ENCODE measurements around the gene ADAM11.

Gene ADAM11

DNA sequence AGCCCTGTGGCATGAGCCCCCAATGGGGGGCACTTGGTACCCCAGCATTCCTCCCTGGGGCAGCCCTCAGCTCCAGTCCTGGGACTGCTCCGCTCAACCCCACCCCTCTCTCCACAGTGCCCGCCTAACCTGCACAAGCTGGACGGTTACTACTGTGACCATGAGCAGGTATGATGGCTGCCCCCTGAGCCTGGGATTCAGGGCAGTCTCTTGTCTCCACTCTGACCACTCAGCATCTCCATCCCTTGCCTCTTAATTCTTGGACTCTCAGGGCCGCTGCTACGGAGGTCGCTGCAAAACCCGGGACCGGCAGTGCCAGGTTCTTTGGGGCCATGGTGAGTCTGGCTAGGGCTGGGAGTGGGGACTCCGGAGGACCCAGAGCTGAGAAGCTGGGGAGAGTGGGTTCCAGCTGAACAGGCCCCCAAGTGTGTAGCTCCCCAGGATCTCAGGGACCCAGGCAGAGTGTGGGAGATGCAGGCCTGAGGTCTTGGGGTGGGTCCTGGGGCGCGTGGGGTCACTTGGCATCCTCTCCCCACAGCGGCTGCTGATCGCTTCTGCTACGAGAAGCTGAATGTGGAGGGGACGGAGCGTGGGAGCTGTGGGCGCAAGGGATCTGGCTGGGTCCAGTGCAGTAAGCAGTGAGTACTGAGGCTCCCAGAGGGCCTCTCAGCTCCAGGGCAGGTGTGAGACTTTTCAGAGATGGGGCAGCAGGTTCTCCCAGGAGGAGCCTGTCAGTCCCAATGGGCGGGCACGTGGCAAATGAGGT, 18.0 kb downstream of the ADAM11 start:
- no peak for DNase-seq

DNA sequence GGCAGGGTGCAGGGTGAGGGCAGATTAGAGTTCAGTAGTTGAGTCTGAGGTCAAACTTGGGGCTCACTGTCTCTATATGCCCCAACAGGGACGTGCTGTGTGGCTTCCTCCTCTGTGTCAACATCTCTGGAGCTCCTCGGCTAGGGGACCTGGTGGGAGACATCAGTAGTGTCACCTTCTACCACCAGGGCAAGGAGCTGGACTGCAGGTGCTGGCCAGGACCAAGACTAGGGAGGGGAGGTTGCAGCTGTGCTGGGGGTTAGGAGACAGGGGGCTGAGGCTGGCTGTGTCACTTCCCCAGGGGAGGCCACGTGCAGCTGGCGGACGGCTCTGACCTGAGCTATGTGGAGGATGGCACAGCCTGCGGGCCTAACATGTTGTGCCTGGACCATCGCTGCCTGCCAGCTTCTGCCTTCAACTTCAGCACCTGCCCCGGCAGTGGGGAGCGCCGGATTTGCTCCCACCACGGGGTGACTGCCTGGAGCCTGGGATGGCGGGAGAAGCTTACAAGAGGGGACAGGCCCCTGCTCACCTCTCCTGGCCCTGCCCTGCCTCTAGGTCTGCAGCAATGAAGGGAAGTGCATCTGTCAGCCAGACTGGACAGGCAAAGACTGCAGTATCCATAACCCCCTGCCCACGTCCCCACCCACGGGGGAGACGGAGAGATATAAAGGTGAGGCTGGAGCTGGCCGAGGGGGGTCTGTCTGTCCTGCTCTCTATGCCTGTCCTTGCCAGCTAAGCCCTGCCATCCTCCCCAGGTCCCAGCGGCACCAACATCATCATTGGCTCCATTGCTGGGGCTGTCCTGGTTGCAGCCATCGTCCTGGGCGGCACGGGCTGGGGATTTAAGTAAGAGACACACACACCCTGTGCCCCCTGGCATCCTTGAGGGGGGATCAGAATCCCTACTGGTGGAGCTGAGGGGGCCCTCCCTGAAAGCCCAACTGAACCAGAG, 18.9 kb downstream of the ADAM11 start:
- no peak for DNase-seq

DNA sequence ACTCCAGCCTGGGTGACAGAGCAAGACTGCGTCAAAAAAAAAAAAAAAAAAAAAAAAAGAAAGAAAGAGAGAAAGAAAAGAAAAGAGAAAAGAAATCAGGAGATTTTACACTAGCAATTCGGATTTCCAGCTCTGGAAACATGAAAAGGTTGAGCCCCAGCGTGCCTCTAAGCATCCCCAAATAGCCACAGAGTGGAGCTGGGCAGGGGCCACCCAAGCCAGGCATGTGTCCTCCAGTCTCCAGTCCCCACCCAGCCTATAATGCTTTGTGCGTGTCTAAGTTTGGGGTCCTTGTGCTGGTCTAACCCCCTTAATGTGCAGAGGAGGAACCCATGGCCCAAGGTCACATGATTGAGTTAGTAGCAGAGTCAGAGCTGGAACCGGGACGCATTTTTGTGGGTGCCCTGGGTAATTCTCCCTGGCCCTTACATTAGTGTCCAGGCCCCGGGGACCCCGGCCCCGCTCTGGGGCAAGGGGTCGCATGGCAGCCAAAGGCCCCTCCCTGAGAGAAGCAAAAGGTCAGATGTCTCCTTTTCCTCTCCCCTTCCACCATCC, 19.9 kb downstream of the ADAM11 start:
- no peak for DNase-seq

DNA sequence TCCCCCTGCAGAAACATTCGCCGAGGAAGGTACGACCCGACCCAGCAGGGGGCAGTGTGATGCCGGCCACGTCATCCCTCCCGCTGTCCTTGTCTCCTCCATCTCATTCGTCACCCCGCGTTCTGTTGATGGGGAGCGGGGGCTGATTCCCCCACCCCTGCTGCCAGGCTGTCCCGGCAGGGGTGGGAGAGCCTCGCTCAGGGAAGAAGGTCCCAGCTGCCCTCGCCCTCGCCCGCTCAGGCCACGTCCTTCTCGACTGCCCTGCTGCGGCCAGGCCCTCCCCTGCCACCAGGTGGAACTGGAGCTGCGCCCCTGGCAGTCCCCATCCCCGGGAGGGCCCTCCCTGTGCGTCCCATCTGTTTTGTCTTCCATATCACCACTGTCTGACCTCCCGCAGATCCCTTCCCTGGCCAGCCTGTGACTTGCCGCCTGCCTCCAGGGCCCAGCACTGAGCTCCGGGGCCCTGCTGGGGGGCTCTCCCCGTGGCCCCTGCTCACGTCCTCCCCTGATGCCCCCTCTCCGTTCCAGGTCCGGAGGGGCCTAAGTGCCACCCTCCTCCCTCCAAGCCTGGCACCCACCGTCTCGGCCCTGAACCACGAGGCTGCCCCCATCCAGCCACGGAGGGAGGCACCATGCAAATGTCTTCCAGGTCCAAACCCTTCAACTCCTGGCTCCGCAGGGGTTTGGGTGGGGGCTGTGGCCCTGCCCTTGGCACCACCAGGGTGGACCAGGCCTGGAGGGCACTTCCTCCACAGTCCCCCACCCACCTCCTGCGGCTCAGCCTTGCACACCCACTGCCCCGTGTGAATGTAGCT, 20.6 kb downstream of the ADAM11 start:
- DNase-seq: peak; percentile 86

DNA sequence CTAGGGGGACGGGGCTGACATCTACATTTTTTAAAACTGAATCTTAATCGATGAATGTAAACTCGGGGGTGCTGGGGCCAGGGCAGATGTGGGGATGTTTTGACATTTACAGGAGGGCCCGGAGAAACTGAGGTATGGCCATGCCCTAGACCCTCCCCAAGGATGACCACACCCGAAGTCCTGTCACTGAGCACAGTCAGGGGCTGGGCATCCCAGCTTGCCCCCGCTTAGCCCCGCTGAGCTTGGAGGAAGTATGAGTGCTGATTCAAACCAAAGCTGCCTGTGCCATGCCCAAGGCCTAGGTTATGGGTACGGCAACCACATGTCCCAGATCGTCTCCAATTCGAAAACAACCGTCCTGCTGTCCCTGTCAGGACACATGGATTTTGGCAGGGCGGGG, 21.4 kb downstream of the ADAM11 start:
- no peak for DNase-seq

DNA sequence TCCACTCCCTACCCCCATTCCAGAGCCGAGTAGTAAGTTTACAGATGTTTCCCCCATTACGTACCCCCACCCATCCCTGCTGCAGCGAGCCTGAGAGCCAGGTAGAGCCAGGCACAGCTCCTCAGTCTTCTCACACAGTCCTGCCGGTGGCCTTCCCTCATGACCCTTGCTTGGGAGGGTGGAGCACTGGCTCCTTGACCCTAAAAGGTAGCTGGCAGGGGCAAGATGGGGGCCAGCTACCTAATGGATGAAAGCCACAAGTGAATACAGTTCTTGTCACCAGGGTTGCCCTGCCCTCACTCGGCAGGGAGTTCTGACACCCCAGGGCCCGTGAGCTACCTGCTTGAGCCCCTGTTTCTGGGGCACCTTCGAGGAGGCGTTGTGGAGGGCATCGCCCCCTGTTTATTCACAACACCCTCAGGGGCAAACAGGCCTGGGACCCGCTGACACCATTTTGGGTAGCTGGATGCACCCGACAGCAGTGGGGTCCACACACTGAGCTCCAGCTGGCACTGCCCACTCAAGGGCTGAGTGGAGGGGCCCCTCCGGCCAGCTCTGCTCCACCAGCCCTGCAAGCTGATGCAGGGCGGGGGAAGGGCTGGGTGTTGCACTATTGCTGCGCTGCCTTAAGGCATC, 22.2 kb downstream of the ADAM11 start:
- no peak for DNase-seq

DNA sequence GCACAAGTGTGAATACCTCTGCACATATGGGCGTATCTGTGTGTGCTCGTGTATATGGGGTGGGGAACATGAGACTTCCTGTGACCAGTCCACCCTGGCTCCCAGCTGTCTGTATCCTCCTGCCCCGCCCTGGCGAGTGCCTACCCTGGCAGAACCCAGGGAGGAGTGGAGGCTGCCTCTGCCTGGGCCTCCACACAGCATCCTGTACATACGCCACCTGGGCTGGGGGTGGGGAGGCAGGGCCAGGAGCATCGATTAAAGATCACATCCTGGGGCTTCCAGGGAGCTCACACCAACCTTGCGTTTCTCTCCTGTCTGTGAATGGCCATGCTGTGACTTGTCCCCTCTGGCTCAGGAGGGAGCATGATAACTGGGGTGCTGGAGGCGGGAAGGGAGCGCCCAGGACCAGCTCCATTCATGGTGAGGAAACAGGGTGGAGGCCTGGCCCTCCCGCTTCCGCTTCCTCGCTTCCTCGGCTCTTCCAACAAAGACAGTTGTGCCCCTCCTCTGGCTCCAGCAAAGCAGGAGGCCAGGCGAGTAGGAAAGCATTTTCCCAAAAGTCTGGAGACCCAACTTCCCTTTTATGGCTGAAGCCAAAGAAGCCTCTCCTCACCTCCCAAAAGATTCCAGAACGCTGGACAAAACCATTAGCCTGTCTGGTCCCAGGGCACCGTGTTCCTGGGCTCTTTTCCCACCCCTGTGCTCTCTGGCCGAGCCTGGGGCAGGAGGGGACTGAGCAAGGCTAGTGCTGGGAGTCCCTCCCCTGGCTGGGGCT, 22.9 kb downstream of the ADAM11 start:
- no peak for DNase-seq

DNA sequence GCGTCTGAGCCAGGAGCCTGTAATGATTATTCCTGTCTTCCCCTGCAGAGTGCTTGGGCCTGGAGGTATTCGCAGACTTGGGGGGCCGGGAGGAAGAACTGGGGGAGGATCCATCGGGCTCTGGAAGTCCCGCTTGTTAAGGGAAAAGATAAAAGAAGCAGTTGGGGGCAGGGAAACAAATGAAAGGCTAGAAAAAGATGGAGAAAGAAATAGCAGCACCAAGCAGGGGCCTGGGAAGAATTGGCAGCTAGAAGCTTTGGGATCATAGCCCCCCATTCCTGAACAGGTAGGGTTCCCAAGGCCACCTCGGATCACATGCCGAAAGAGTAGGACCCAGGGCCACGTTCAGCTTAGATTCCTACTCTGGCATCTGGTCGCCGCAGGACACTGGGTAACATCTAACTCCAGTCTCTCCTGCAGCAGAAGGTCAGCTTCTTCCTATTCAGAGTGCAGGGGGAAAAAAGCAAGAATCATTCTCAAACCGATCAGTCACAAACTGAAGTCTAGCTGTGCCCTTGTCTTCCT, 23.6 kb downstream of the ADAM11 start:
- no peak for DNase-seq

DNA sequence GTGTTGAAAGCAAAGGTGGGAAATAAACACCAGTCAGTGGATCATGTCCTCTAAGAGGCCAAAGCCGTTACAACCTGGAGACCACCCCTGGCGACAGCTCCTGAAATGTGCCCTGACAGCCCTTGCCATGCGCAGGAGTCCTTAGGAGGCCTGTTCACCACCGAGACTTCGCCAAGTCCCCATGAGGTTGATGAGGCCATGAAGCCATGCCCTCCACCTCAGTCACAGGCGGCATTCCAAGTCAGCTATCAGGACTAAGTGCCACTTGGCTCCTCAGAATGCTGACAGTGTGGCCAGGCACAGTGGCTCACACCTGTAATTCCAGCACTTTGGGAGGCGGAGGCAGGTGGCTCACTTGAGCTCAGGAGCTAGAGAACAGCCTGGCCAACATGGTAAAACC, 27.1 kb downstream of the ADAM11 start:
- DNase-seq: no peak

DNA sequence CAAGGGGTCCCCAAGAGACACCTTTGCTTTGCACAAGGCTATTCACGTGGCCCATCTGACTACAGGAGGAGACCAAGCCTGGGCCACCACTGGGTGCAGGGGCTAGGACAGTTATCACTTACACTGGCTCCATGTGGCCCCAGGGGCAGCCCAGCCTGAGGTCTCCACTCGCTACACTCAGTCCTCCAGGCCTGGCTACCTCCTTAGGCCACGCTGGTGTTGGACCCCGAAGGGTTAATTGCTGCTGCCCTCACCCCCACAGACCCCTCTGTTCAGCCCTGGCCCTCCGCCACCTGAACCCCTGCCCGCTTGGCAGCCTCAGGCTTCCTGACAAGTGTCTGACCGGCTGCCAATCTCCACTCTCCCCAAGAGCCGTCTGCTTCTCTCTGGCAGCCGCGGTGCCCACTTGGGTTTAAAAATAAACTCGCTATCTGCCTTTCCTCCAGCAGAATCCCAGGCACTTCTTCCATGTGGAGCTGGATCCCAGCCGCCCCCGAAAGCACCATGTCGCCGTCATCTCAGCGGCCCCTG, 27.8 kb downstream of the ADAM11 start:
- DNase-seq: no peak

DNA sequence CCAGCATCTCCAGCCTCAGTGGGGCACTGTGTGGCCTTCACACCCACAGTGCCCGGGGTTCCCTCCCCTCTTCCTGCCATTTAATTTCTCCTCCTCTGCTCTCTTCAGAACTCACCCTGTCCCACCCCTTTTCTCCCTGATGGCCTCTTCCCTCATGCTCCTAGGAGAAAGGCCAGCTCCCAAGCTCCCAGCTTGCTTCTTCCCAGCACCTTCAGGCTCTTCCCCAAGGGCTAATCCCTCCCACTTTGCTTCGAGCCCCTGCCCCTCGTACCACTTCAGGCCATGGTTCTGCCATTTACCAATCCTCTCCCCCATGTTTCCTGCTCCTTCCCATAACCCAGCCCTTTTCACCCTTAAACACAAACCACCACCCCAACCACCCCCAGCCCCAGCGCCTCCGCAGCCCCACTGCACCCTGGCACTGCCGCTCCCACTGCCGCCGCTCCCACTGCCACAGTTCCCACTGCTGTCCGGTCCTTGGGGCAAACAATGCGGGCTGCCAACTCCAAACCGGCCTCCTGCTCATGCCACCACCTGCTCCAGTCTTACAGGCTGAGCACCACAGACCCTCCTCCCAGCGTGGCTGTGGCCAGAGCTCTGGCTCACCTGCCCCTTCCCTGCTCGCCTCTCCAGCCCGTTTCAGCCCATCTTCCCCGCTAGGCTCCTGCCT, 28.6 kb downstream of the ADAM11 start:
- no peak for DNase-seq

DNA sequence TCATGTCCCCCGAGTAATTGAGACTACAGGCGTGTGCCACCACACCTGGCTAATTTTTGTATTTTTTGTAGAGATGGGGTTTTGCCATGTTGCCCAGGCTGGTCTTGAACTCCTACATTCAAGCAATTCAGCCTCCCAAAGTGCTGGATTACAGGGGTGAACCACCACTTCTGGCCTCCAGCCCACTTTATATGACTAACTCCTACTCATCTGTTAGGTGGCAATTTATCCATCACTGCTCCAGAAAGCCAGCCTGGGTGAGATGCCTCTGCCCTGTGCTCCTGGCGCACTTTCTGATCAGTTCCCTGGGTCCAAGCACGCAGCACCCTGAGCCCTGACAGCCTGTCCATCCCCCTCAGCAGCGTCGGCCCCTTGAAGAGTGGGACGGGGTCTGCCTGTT, 29.4 kb downstream of the ADAM11 start:
- no peak for DNase-seq

DNA sequence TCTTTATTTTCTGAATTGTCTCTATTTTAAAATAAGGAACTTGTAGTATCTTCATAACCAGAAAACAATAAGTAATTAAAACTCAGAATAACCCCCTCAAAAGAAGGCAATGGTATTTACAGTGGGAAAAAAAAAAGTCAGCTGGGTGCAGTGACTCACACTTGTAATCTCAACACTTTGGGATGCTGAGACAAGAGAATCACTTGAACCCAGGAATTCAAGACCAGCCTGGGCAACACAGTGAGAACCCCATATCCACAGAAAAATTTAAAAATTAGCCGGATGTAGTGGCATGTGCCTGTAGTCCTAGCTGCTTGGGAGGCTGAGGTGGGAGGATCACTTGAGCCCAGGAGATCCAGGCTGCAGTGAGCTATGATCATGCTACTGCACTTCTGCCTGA, 33.5 kb downstream of the ADAM11 start:
- no peak for DNase-seq

DNA sequence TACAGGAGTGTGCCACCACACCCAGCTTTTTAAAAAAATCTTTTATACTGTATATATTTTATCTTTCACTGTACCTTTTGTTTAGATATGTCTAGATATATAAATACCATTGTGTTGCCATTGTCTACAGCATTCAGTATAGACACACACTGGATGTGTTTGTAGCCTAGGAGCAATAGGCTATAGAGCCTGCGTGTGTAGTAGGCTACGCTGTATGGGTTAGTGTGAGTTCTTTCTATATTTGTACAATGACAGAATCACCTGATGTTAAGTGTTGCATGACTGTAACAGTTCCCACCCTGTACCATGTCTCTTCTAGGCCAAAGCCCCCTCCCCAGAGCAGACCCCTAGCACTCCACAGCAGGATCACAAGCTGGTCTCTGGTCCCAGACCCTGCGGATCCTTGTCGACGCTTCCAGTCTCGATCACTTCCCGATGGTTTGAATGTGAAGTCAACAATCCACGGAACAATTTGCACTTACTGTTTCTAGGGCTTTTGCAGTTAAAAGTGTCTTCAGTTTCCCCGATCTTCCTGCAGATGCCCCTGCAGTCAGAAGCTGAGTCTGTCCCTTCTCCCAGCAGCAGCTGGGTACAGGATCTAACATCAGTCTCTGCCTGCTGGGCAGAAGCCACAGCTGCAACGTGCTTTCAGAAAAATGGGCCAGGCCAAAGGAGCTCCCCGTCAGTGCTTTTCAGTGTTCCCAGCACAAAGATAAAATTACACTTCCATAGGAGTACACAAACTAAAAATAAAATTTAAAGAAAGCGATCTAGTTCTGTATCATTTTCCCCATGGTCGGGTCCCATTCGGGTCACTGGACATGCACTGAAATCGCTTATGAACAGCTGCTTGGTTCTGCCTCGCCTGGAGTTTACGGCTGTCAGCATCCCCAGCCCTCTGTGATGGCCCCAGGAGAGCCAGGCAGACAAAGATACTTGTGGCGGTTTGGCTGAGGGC, 35.4 kb downstream of the ADAM11 start:
- no peak for DNase-seq

DNA sequence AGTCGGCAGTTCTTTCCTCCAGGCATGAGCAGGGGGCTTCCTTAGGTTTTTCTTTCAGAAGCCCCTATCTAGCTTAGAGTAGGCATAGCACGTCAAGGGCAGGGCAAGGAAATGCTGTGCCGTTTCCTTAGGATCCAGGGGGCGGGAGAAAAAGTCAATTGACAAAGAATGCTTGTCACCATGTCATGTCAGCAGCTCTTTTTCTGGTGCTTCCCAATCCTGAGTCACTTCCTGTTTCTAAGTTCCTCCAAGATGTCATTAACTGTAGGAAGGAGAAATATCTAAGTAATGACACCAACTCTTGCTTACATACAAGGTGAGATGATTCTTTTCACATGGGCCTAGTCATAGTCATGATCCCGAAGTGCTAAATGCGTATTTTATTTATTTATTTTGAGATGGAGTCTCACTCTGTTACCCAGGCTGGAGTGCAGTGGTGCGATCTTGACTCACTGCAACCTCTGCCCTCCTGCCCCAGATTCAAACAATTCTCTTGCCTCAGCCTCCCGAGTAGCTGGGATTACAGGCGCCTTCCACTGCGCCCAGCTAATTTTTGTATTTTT, 36.1 kb downstream of the ADAM11 start:
- no peak for DNase-seq

DNA sequence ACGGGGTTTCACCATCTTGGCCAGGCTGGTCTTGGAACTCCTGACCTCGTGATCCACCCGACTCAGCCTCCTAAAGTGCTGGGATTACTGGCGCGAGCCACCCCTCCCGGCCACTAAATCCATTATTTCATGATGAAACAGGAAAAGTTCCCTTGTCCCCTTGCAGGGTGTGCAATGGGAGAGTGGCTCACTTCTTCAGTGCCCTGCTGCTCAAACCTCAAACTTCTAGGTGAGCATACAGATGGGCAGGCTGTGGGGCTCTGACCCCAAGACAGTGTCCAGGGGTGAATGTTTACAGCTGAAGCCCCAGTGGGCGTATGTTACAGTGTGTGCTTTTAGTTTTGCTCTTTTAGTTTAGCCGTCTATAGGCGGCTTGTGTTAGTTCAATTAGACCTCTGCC, 36.6 kb downstream of the ADAM11 start:
- DNase-seq: no peak

DNA sequence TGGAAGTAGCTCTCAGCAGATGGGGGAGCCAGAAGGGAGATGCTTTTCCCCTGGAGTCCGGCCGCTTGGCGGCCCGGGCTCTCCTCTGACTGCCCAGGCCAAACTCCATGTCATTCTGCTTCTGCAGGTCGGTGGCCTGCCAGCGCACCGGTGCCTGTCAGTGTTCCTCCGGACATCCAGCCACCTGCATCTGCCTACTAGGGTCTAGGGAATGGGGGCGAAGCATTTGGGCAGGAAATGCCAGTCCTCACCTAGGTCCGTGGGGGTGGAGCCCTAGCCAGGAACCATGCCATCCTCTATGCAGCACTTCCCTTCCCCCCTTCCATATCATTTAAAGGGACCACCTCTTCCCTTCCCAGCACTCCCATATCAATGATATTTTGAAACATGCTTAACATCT, 37.1 kb downstream of the ADAM11 start:
- no peak for DNase-seq

DNA sequence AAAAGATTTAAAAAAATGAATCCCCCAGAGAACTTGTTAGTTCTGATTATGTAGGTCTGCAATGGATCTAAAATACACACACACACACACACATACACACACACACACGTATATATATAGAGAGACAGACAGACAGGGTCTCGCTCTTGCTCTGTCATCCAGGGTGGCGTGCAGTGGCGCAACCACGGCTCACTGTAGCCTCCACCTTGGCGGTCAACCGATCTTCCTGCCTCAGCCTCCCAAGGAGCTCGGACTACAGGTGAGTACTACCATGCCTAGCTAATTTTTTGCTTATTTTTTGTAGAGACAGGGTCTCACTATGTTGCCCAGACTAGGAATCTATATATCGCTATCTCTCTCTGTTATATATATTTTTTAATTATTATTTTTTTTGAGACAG, 37.9 kb downstream of the ADAM11 start:
- DNase-seq: no peak

DNA sequence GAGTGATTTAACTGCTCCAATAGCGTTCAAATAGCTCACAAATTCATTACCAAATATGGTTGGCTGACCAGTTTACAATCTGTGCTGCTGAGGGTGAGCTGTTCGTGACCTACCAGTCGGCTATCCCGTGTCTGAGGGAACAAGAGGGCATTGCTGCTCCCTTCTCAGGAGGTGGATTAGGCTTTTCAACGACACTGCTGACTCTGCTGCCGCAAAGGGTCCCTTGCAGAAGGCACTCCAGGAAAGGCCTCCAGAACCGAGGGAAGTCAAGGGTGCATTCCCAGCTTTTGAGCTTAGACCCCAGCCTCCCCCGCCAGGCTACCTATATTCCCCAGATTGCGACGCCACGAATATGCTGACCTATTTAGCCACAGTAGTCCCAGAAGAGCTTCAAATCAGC, 39.0 kb downstream of the ADAM11 start:
- DNase-seq: no peak

All from stimulated activated CD4-positive, alpha-beta T cell treated with anti-CD3 and anti-CD28 coated beads, Interleukin-4, amount 100 ng/mL, for 24 hours (primary cell).